Measurements from ENCODE around the gene CDH4. TPM values are rescaled to one million over a fixed set of nuclear protein-coding genes. Genes with fewer than 3 reads are reported as not detected.

The CDH4 gene
- total and polyA plus RNA-seq, 2 of the 8 experiments (the other 6 are each of a cell fraction or from before 2014, with no cell fraction given) = 4.3 to 7.9 TPM

- H2AFZ ChIP-seq (ENCODE audit: low read length) = no peak overlapping the region
- no peak for DNase-seq (ENCODE audit: low read depth in 1 of 2, low spot score in 2 of 2)
- H3K18ac ChIP-seq (ENCODE audit: extremely low read depth, low read length) = no peak overlapping the region
- H3K27me3 ChIP-seq (replicated peaks in 1 of 4; ENCODE audit: control insufficient read depth in 3 of 4, extremely low read depth in 1 of 4, insufficient read depth in 3 of 4, low read length in 3 of 4) = peaks cover 0 to 4% (median 1%) of the 10 kb centered on the region in 4 experiments; a peak in 2 of 7 replicates
- H4K8ac ChIP-seq (ENCODE audit: extremely low read depth, insufficient read depth, low read length) = no peak overlapping the region
- H2BK15ac ChIP-seq (ENCODE audit: low read length) = no peak overlapping the region
- no peak overlapping the region for H2BK12ac ChIP-seq (ENCODE audit: low read depth, low read length)
- no peaks in the 10 kb centered on the region for H3K79me1 ChIP-seq (ENCODE audit: low read depth, low read length)
- no peak overlapping the region for H3K4me3 ChIP-seq (ENCODE audit: extremely low read depth in 1 of 4, insufficient read depth in 2 of 4, low read depth in 3 of 4, low read length in 4 of 4)
- peaks cover 12 to 14% of the 10 kb centered on the region in 2 experiments for H3K9me3 ChIP-seq (ENCODE audit: insufficient read depth in 2 of 2, low read depth in 1 of 2, low read length in 1 of 2)
- H3K23me2 ChIP-seq (ENCODE audit: low read depth, low read length) = peaks cover 3% of the 10 kb centered on the region; the same call in 1 of the 2 replicates
- peaks cover 0 to 3% (median 2%) of the 10 kb centered on the region in 4 experiments; a peak in 3 of 7 replicates for H3K4me1 ChIP-seq (replicated peaks in 1 of 4; ENCODE audit: control insufficient read depth in 3 of 4, insufficient read depth in 4 of 4, low read length in 3 of 4)
- H3K36me3 ChIP-seq (ENCODE audit: control insufficient read depth in 2 of 4, insufficient read depth in 4 of 4, low read length in 3 of 4) = no peaks in the 10 kb centered on the region
- H2BK5ac ChIP-seq (ENCODE audit: low read depth, low read length) = no peak overlapping the region
- no peak overlapping the region for H3K9ac ChIP-seq (replicated peaks in 1 of 4; ENCODE audit: extremely low read depth in 1 of 4, low read depth in 3 of 4, low read length in 3 of 4)
- FAIRE-seq = no peak
- no peak overlapping the region for H3K4me2 ChIP-seq (ENCODE audit: insufficient read depth in 1 of 2, low read depth in 2 of 2, low read length in 2 of 2)
- no peak overlapping the region for H2AK5ac ChIP-seq (ENCODE audit: low read depth, low read length)
- no peaks in the 10 kb centered on the region for H4K20me1 ChIP-seq (replicated peaks in 1 of 2; ENCODE audit: control insufficient read depth in 1 of 2, insufficient read depth in 2 of 2, low read length in 2 of 2)
- POLR2A ChIA-PET (ENCODE audit: partially characterized antibody) = no interaction called here
- CTCF ChIA-PET (ENCODE audit: partially characterized antibody) = interaction anchor here (0.6 kb wide), 1 partner anchor 245 kb away, joined by 3 read pairs; no protein-coding TSS in a partner anchor
- no peak overlapping the region for H2BK20ac ChIP-seq (ENCODE audit: low read length)
- no peak overlapping the region for H3K23ac ChIP-seq (ENCODE audit: insufficient read length)
- no peak overlapping the region for H2BK120ac ChIP-seq (replicated peaks; ENCODE audit: low read depth, low read length)
- no peak overlapping the region for H3K4ac ChIP-seq (replicated peaks; ENCODE audit: insufficient read length, low read depth, low read length)
- no peak overlapping the region for H4K91ac ChIP-seq (replicated peaks; ENCODE audit: insufficient read length, low read length)
- WGBS, 2 experiments (ENCODE audit: extremely low coverage in 1 of 2, insufficient coverage in 1 of 2, insufficient read length in 1 of 2, insufficient replicate concordance in 2 of 2, low coverage in 1 of 2, low lambda C conversion rate in 2 of 2, missing lambda C conversion rate in 1 of 2) = 85% methylated on average over 3 of the region's 3 CpGs; no CpG with 5 or more reads in 1 of the 2 experiments
- no peaks in the 10 kb centered on the region for H3K79me2 ChIP-seq (ENCODE audit: control insufficient read depth in 1 of 2, insufficient read depth in 2 of 2, low read length in 2 of 2)
- H4K5ac ChIP-seq (ENCODE audit: insufficient read length, low read depth, low read length) = no peak overlapping the region
- H3K14ac ChIP-seq (ENCODE audit: insufficient read length) = no peak overlapping the region
- no peak overlapping the region for H3K56ac ChIP-seq (replicated peaks; ENCODE audit: insufficient read length, low read depth, low read length)
- H3K27ac ChIP-seq (ENCODE audit: low read depth, low read length) = no peak overlapping the region
- TF ChIP-seq POU5F1 (IDR thresholded peaks at IDR 0.05; ENCODE audit: low read depth, low read length) = no peak
- no peak for TF ChIP-seq RAD21 (IDR thresholded peaks at IDR 0.05 in 1 of 2, conservative IDR thresholded peaks at IDR 0.05 in 1 of 2; ENCODE audit: low read depth in 2 of 2, low read length in 2 of 2)
- no peak for TF ChIP-seq HDAC2 (IDR thresholded peaks at IDR 0.05; ENCODE audit: borderline replicate concordance in 1 of 2, low read depth in 2 of 2, low read length in 2 of 2)
- TF ChIP-seq CTBP2 (IDR thresholded peaks at IDR 0.05; ENCODE audit: borderline replicate concordance, insufficient read depth, insufficient read length, low read length) = no peak
- no peak for TF ChIP-seq TBP (IDR thresholded peaks at IDR 0.05; ENCODE audit: low read depth, low read length)
- no peak for TF ChIP-seq CBX8 (IDR thresholded peaks at IDR 0.05; ENCODE audit: borderline replicate concordance, low read depth, low read length)
- no peak for TF ChIP-seq KDM4A (IDR thresholded peaks at IDR 0.05; ENCODE audit: low read depth, low read length, severe bottlenecking)
- no peak for TF ChIP-seq EP300 (IDR thresholded peaks at IDR 0.05; ENCODE audit: borderline replicate concordance in 1 of 2, low read depth in 2 of 2, low read length in 2 of 2)
- TF ChIP-seq GABPA (IDR thresholded peaks at IDR 0.05; ENCODE audit: borderline replicate concordance, insufficient read depth, low read length) = no peak
- no peak for TF ChIP-seq SIN3A (conservative IDR thresholded peaks at IDR 0.05 in 1 of 2, IDR thresholded peaks at IDR 0.05 in 1 of 2; ENCODE audit: low read depth in 1 of 2, low read length in 2 of 2)
- TF ChIP-seq E2F6 (IDR thresholded peaks at IDR 0.05) = no peak
- TF ChIP-seq JUND (IDR thresholded peaks at IDR 0.05; ENCODE audit: low read length) = no peak
These were observed 130.1 kb downstream of the CDH4 start for GRCh38 chr20:61382194-61382593.

All from H1 (cell line).